Gastroesophageal sphincter (tissue), 4 donors: ENCODE results near the gene VPS33A. TPM values are rescaled to one million over a fixed set of nuclear protein-coding genes. Genes with fewer than 3 reads are reported as not detected.

Experiments used
- ATAC-seq: fragments of 150-250 bp; one replicate; pipeline ENCODE4 v1.9.1; 2016; ENCODE audit warnings: mild to moderate bottlenecking, moderate library complexity
- H3K27ac ChIP-seq, 4 donors: fragments of 200-600 bp; sonication (generic) in 3 of 4; 1 replicate in 3 of 4; 2 replicates in 1 of 4; pipeline ENCODE4 v1.5.1; 2016 to 2019
- H3K27me3 ChIP-seq: fragments of 200-600 bp; sonication (generic); one replicate; pipeline ENCODE4 v1.5.1; 2019
- H3K36me3 ChIP-seq, 2 donors: fragments of 200-600 bp; sonication (generic); one replicate each; pipeline ENCODE4 v1.5.1; 2019; ENCODE audit warnings: control low read depth in 1 of 2
- H3K4me1 ChIP-seq, 3 donors: fragments of 200-600 bp; sonication (generic); 1 replicate in 2 of 3; 2 replicates in 1 of 3; pipeline ENCODE4 v1.5.1; 2016 to 2019; ENCODE audit warnings: control low read depth in 2 of 3
- H3K4me3 ChIP-seq, 2 donors: fragments of 200-600 bp; sonication (generic); one replicate each; pipeline ENCODE4 v1.5.1; 2019; ENCODE audit warnings: mild to moderate bottlenecking in 1 of 2, moderate library complexity in 1 of 2
- H3K9me3 ChIP-seq, 3 donors: fragments of 200-600 bp; sonication (generic); one replicate each; pipeline ENCODE4 v1.5.1; 2017 to 2019; ENCODE audit warnings: control low read depth in 2 of 3
- EP300 ChIP-seq: sonication (generic); formaldehyde crosslinking; IDR thresholded peaks from one replicate; pipeline ENCODE4 v1.6.1; 2017; ENCODE audit warnings: antibody characterized with exemption, mild to moderate bottlenecking
- POLR2A ChIP-seq, 2 donors: fragments of 450-650 bp; IDR thresholded peaks; one replicate each; pipeline ENCODE4 v1.6.1; 2017; ENCODE audit warnings: antibody characterized with exemption in 2 of 2, mild to moderate bottlenecking in 2 of 2, moderate library complexity in 1 of 2
- POLR2AphosphoS5 ChIP-seq: sonication (generic); formaldehyde crosslinking; IDR thresholded peaks from one replicate; pipeline ENCODE4 v1.6.1; 2017; ENCODE audit warnings: antibody characterized with exemption
- WGBS, 2 donors: methylation state at CpG; one replicate each; pipeline ENCODE4 v1.1.5; 2018; ENCODE audit warnings: low coverage in 1 of 2; 5-methylcytosine and 5-hydroxymethylcytosine counted together
- small RNA-seq, 4 donors: library from RNA; depleted of rRNA; stranded (forward); fragments of <200 nt; gene quantifications; one replicate each; pipeline ENCODE3, GENCODE V24; 2016
- total RNA-seq, 4 donors: library from RNA; depleted of rRNA; stranded (reverse); fragments of >200 nt; gene quantifications; one replicate each; pipeline ENCODE4 v1.1.0, GENCODE V29; 2016
- TF ChIP-seq, protein P1 (sequence below), 4 experiments: fragments of 200-600 bp in 2 of 4; fragments of 450-650 bp in 2 of 4; sonication (generic) in 1 of 4; IDR thresholded peaks; one replicate each; pipeline ENCODE4 v1.5.1; 2017 to 2019; ENCODE audit warnings: antibody characterized with exemption in 4 of 4, mild to moderate bottlenecking in 2 of 4, moderate library complexity in 2 of 4

VPS33A gene
- total RNA-seq, 4 donors from 2014 or later = 13.0 to 15.1 (median 13.6) TPM

DNA sequence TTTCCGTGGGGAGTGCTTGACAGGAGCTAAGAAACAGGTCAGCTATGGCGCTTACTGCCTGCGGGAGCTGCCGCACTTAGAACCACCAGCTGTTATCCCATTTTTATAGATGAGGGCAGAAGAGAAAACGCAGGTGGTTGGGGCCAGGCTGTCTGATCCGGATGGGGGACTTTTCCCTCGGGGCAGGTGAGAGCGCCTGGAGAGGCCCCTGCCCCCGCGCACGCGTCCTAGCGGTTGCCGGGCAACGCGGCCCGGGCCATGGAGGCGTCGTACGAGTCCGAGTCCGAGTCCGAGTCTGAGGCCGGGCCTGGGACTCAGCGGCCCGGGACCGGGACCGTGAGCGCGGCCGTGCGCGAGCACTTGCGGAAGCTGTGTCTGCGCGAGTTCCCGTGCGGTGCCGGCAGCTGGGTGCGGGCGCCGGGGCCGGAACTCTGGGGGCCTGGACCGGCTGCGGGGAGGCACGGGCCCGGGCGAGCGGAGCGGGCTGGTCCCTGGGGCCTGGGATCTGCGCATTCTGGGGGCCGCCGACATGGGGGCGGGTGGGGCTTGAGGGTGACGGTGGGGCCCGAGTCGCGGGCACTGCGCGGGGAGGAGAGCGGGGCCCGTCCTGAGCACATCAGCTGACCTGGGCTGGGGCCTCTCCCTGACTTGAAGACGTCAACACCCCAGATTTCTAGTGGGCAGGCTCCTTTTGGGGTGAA lies 83.3 kb downstream of the VPS33A start, which contains the start of gene LRRC43:
LRRC43 (plus strand) TSS at position 237 of the 701 bp plus-strand sequence; CDS start at position 259, 22 bp downstream.
- 0 to 13% methylated on average over 1 to 4 of the region's 63 CpGs for WGBS, 2 donors
- Histone ChIP-seq H3K27me3 (no peaks in the 10 kb centered on the region), H3K36me3 (no peaks in the 10 kb centered on the region), H3K4me1 (peaks cover 0 to 11% (median 0%) of the 10 kb centered on the region in 3 donors), H3K27ac (peak within 1 kb of the TSS in 1 of 4 donors; percentile 57), H3K4me3 (peak within 1 kb of the TSS; percentile 37 to 58), H3K9me3 (no peaks in the 10 kb centered on the region)
- TF ChIP-seq POLR2A (IDR thresholded peaks at IDR 0.05) (no peak), POLR2AphosphoS5 (no peak), EP300 (no peak)
- TF ChIP-seq, protein P1, sequence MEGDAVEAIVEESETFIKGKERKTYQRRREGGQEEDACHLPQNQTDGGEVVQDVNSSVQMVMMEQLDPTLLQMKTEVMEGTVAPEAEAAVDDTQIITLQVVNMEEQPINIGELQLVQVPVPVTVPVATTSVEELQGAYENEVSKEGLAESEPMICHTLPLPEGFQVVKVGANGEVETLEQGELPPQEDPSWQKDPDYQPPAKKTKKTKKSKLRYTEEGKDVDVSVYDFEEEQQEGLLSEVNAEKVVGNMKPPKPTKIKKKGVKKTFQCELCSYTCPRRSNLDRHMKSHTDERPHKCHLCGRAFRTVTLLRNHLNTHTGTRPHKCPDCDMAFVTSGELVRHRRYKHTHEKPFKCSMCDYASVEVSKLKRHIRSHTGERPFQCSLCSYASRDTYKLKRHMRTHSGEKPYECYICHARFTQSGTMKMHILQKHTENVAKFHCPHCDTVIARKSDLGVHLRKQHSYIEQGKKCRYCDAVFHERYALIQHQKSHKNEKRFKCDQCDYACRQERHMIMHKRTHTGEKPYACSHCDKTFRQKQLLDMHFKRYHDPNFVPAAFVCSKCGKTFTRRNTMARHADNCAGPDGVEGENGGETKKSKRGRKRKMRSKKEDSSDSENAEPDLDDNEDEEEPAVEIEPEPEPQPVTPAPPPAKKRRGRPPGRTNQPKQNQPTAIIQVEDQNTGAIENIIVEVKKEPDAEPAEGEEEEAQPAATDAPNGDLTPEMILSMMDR (IDR thresholded peaks at IDR 0.05) = no peak
- peak; percentile 70 for ATAC-seq

Small RNAs within 50 kb of the gene (small RNA-seq; reads per million reads assigned to genes)
- 0 to 0.38 (median 0.13) reads per million in 4 donors for gene DIABLO

Other genes starting within 250 kb of the VPS33A start
- gene BCL7A, start 244.6 kb downstream of the VPS33A start, total RNA-seq = 1 to 10 TPM; 4.7 to 8.5 (median 5.6) TPM
- 10 to 100 TPM; 28.8 to 87.4 (median 54.9) TPM for gene MLXIP, start 187.7 kb downstream of the VPS33A start, total RNA-seq
- not detected for gene IL31, start 92.3 kb downstream of the VPS33A start, total RNA-seq
- 1 to 10 TPM; 1.5 to 9.8 (median 3.6) TPM for gene LRRC43, start 83.4 kb downstream of the VPS33A start, total RNA-seq
- gene B3GNT4, start 62.8 kb downstream of the VPS33A start, total RNA-seq = not detected
- 10 to 100 TPM; 35.8 to 45.3 (median 38.3) TPM for gene DIABLO, start 40.4 kb downstream of the VPS33A start, total RNA-seq
- 100 to 1,000 TPM; 186 to 272 (median 208) TPM for gene CLIP1, start 156.2 kb upstream of the VPS33A start, total RNA-seq
- 10 to 100 TPM; 14.1 to 26.0 (median 20.2) TPM for gene ZCCHC8, start 234.4 kb upstream of the VPS33A start, total RNA-seq